ENCODE measurements around the gene SIGLECL1.

Gene SIGLECL1

GRCh38 chr19:51295382-51296126 is 44.7 kb downstream of the SIGLECL1 start:
- DNase-seq (ENCODE audit: extremely low read depth in 1 of 2, low read depth in 1 of 2), result no peak

GRCh38 chr19:51296336-51297093 is 45.6 kb downstream of the SIGLECL1 start:
- no peak for DNase-seq (ENCODE audit: extremely low read depth in 1 of 2, low read depth in 1 of 2)

DNA sequence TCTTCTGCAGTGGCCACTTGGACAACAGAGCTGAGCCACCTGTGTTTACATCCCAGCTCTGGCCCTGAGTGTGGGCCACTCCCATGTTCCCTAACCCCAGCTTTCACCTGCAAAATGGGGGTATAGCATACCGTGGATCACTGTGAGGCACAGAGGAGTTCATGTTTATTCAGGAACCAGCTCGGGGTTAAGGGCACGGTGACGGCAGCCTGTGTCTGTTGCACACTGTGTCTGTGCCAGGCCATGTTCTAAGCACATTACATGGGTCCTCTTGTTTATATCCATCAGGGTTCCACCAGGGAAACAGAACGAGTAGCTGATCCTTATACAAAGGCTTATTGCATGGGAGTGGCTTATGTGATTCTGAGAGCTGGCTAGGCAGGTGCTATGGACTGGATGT is 46.5 kb downstream of the SIGLECL1 start:
- DNase-seq (ENCODE audit: extremely low read depth in 1 of 2, low read depth in 1 of 2), result no peak

DNA sequence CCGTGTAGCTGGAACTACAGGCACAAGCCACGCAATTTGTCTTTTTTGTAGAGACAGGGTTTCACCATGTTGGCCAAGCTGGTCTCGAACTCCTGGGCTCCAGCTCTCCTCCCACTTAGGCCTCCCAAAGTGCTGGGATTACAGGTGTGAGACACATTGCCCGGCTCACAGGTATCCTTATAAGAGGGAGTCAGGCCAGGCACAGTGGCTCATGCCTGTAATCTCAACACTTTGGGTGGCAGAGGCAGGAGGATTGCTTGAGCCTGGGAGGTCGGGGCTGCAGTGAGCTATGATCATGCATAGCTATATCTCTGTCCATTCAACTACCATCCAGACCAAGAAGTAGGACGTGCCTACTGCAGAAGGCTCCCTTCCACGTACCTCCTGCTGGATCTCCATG is 50.4 kb downstream of the SIGLECL1 start:
- DNase-seq (ENCODE audit: extremely low read depth in 1 of 2, low read depth in 1 of 2), result no peak

GRCh38 chr19:51305479-51305878 is 54.6 kb downstream of the SIGLECL1 start:
- DNase-seq (ENCODE audit: extremely low read depth in 1 of 2, low read depth in 1 of 2), result no peak

- no peak for DNase-seq (ENCODE audit: extremely low read depth in 1 of 2, low read depth in 1 of 2)
These were observed 60.7 kb downstream of the SIGLECL1 start, which contains the start of gene IGLON5 for GRCh38 chr19:51311351-51312257. IGLON5 (plus strand) TSS chr19:51311644; CDS start chr19:51311848, 204 bp downstream.

DNA sequence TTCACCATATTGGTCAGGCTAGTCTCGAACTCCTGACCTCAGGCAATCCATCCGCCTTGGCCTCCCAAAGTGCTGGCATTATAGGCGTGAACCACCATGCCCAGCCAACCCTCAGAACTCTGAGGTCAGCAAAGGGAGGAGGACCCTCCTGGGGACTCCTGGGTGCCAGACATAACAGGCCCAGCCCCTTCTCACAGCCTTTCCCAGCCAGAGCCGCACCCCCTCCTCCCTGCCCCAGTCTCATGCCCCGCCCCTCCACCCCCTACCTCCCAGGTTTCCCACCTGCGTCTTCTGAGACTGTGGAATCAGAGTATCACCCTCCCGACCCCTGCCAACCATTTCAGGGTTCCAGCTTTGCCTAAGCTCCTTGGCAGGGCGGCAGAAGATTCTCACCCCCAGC is 65.8 kb downstream of the SIGLECL1 start:
- no peak for DNase-seq (ENCODE audit: extremely low read depth in 1 of 2, low read depth in 1 of 2)

DNA sequence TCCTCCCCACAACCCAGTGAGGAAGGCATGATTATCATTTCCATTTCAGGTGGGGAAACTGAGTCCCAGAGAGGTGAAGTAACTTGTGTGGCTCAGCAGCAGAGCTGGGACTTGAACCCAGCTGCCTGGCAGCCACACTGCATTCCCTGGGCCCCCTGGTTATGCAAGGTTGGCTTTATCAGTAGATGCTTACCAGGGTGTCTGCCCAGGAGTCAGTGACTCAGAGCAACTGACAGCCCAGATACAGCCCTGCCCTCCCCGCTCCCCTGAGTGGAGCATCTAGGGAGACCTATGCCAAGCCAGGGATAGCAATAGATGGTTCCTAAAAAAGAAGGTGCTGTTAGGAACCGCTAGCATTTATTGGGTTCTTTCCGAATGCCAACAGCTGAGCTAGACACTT is 66.5 kb downstream of the SIGLECL1 start:
- no peak for DNase-seq (ENCODE audit: extremely low read depth in 1 of 2, low read depth in 1 of 2)

- no peak for DNase-seq (ENCODE audit: extremely low read depth in 1 of 2, low read depth in 1 of 2)
These were observed 67.1 kb downstream of the SIGLECL1 start for GRCh38 chr19:51317968-51318367.
